HCT116 (cell line): Measurements from ENCODE around the gene CDKN2B-AS1. TPM values are rescaled to one million over a fixed set of nuclear protein-coding genes. Genes with fewer than 3 reads are reported as not detected.

Experiments used
- ATAC-seq: fragments of 200-7000 bp; cut with Tn5 transposase; 2 replicates; pipeline ENCODE4 v1.9.1; 2020; ENCODE audit warnings: mild to moderate bottlenecking, moderate library complexity
- BruUV-seq: library from RNA; stranded (reverse); fragments of 400-500 nt; replicated peaks from 2 replicates; lab custom pipeline; 2021; lab: Mats Ljungman, UMichigan
- CTCF ChIA-PET: fragments of 300-600 bp; sonication (Branson Sonifier 250); formaldehyde crosslinking; loops from one replicate; lab custom pipeline; 2021; ENCODE audit warnings: antibody characterized with exemption; lab: Charles Lee
- POLR2A ChIA-PET: fragments of 300-600, 350-600 bp; sonication (Branson Sonifier 250); formaldehyde crosslinking; loops from one replicate; lab custom pipeline; 2021; ENCODE audit warnings: antibody characterized with exemption; lab: Charles Lee
- RAD21 ChIA-PET, 2 experiments: fragments of 300-600 bp; sonication (Branson Sonifier 250); formaldehyde crosslinking; loops; one replicate each; lab custom pipeline; 2023; ENCODE audit warnings: low total read pairs in 2 of 2; ENCODE audit not compliant: uncharacterized antibody in 2 of 2, unreplicated experiment in 2 of 2, low non-redundant PET in 1 of 2; lab: Charles Lee
- DNase-seq: peaks from one replicate; pipeline ENCODE4 v3.0.0-alpha.2; 2010; ENCODE audit warnings: low read depth, low spot score
- H2AFZ ChIP-seq: fragments of 200-600 bp; shearing (Covaris generic), sonication (generic); 2 replicates; pipeline ENCODE4 v1.6.1; 2017; ENCODE audit warnings: low read depth, mixed run types, mixed read lengths, antibody characterized with exemption, low read length; ENCODE audit not compliant: poor library complexity, severe bottlenecking
- H3K27ac ChIP-seq: 2 replicates; pipeline ENCODE4 v1.5.1; 2012; ENCODE audit warnings: low read depth, low read length
- H3K27me3 ChIP-seq: fragments of 200-600 bp; sonication (generic); 2 replicates; pipeline ENCODE4 v1.6.1; 2016; ENCODE audit warnings: mixed run types, low read length, mixed read lengths; ENCODE audit not compliant: insufficient read depth
- H3K36me3 ChIP-seq, 2 experiments: fragments of 200-500 bp in 1 of 2; fragments of 200-600 bp in 1 of 2; sonication (Bioruptor generic) in 1 of 2; sonication (generic) in 1 of 2; 2 replicates each; pipeline versions ENCODE4 v1.5.1 to v1.6.1; 2014 to 2016; ENCODE audit warnings: low read length in 2 of 2, inconsistent platforms in 1 of 2, mixed read lengths in 1 of 2, mixed run types in 1 of 2; ENCODE audit not compliant: insufficient read depth in 2 of 2, control insufficient read depth in 1 of 2
- H3K4me1 ChIP-seq, 2 experiments: fragments of 200-600 bp in 1 of 2; sonication (generic) in 1 of 2; 2 replicates each; pipeline versions ENCODE4 v1.5.1 to v1.6.1; 2012 to 2017; ENCODE audit warnings: low read length in 2 of 2, inconsistent platforms in 1 of 2, mild to moderate bottlenecking in 1 of 2, mixed read lengths in 1 of 2, mixed run types in 1 of 2, moderate library complexity in 1 of 2; ENCODE audit not compliant: insufficient read depth in 2 of 2, control insufficient read depth in 1 of 2
- H3K4me2 ChIP-seq: fragments of 200-600 bp; sonication (generic); 2 replicates; pipeline ENCODE4 v1.6.1; 2017; ENCODE audit warnings: mixed run types, low read length, mixed read lengths
- H3K4me3 ChIP-seq, 2 experiments: fragments of 200-600 bp in 1 of 2; sonication (generic) in 1 of 2; replicated peaks in 1 of 2; 2 replicates each; pipeline ENCODE4 v1.5.1; 2011 to 2016; ENCODE audit warnings: low read length in 2 of 2, control low read depth in 1 of 2, low read depth in 1 of 2, mild to moderate bottlenecking in 1 of 2, mixed read lengths in 1 of 2, mixed run types in 1 of 2
- H3K79me2 ChIP-seq: fragments of 200-600 bp; sonication (generic); 2 replicates; pipeline ENCODE4 v1.6.1; 2017; ENCODE audit warnings: mild to moderate bottlenecking, mixed run types, low read length, moderate library complexity, mixed read lengths; ENCODE audit not compliant: insufficient read depth
- H3K9ac ChIP-seq: fragments of 200-600 bp; sonication (generic); 2 replicates; pipeline ENCODE4 v1.6.1; 2016; ENCODE audit warnings: low read length, mixed read lengths
- H3K9me2 ChIP-seq: fragments of 200-600 bp; sonication (generic), shearing (Covaris generic); 2 replicates; pipeline ENCODE4 v1.6.1; 2017; ENCODE audit warnings: mixed run types, mild to moderate bottlenecking, moderate library complexity; ENCODE audit not compliant: insufficient read depth
- H3K9me3 ChIP-seq, 2 experiments: fragments of 200-500 bp in 1 of 2; fragments of 200-600 bp in 1 of 2; sonication (Bioruptor generic) in 1 of 2; sonication (generic) in 1 of 2; 2 replicates each; pipeline ENCODE4 v1.6.1; 2014 to 2017; ENCODE audit warnings: low read length in 2 of 2, mixed read lengths in 2 of 2, inconsistent platforms in 1 of 2, low read depth in 1 of 2, mild to moderate bottlenecking in 1 of 2, mixed run types in 1 of 2, moderate library complexity in 1 of 2; ENCODE audit not compliant: control insufficient read depth in 1 of 2, insufficient read depth in 1 of 2
- H4K20me1 ChIP-seq: fragments of 200-600 bp; sonication (generic), shearing (Covaris generic); 2 replicates; pipeline ENCODE4 v1.6.1; 2017; ENCODE audit warnings: mixed run types, mild to moderate bottlenecking, moderate library complexity; ENCODE audit not compliant: insufficient read depth
- ATF3 ChIP-seq: IDR thresholded peaks from 2 replicates; pipeline ENCODE4 v1.6.1; 2012
- CBX3 ChIP-seq: IDR thresholded peaks from 2 replicates; pipeline ENCODE4 v1.6.1; 2012; ENCODE audit warnings: low read depth
- CTCF ChIP-seq, 3 experiments: fragments of 200-600 bp in 1 of 3; sonication (generic) in 1 of 3; IDR thresholded peaks in 2 of 3; conservative IDR thresholded peaks in 1 of 3; 2 replicates each; pipeline ENCODE4 v1.5.1; 2012 to 2017; ENCODE audit warnings: low read depth in 2 of 3, low read length in 2 of 3, antibody characterized with exemption in 1 of 3, borderline replicate concordance in 1 of 3, control low read depth in 1 of 3, mild to moderate bottlenecking in 1 of 3, mixed read lengths in 1 of 3, mixed run types in 1 of 3, moderate library complexity in 1 of 3; ENCODE audit not compliant: insufficient read depth in 1 of 3
- EGR1 ChIP-seq: IDR thresholded peaks from 2 replicates; pipeline ENCODE4 v1.6.1; 2012; ENCODE audit warnings: low read depth
- ELF1 ChIP-seq: IDR thresholded peaks from 2 replicates; pipeline ENCODE4 v1.6.1; 2012; ENCODE audit warnings: low read depth, borderline replicate concordance
- EZH2phosphoT487 ChIP-seq: fragments of 200-600 bp; IDR thresholded peaks from 2 replicates; pipeline ENCODE4 v1.6.1; 2018; ENCODE audit warnings: antibody characterized with exemption, borderline replicate concordance
- FOSL1 ChIP-seq: IDR thresholded peaks from 2 replicates; pipeline ENCODE4 v1.6.1; 2012; ENCODE audit warnings: low read depth
- JUND ChIP-seq: IDR thresholded peaks from 2 replicates; pipeline ENCODE4 v1.6.1; 2012
- MAX ChIP-seq: IDR thresholded peaks from 2 replicates; pipeline ENCODE4 v1.6.1; 2012
- POLR2A ChIP-seq: IDR thresholded peaks from 2 replicates; pipeline ENCODE4 v1.7.0; 2011; ENCODE audit warnings: borderline replicate concordance; ENCODE audit not compliant: insufficient read depth, insufficient read length; ENCODE audit errors: extremely low read depth
- POLR2AphosphoS5 ChIP-seq: IDR thresholded peaks from 2 replicates; pipeline ENCODE4 v1.6.1; 2011; ENCODE audit warnings: mild to moderate bottlenecking, low read depth, low read length, moderate library complexity
- RAD21 ChIP-seq: IDR thresholded peaks from 2 replicates; pipeline ENCODE4 v1.6.1; 2012; ENCODE audit warnings: low read depth, mild to moderate bottlenecking
- REST ChIP-seq: IDR thresholded peaks from 2 replicates; pipeline ENCODE4 v1.6.1; 2012; ENCODE audit warnings: low read depth
- SIN3A ChIP-seq: IDR thresholded peaks from 2 replicates; pipeline ENCODE4 v1.6.1; 2012; ENCODE audit warnings: low read depth
- TCF7L2 ChIP-seq: IDR thresholded peaks from 2 replicates; pipeline ENCODE4 v1.7.0; 2011; ENCODE audit warnings: borderline replicate concordance, inconsistent platforms; ENCODE audit not compliant: insufficient read depth, insufficient read length; ENCODE audit errors: extremely low read depth
- YY1 ChIP-seq: IDR thresholded peaks from 2 replicates; pipeline ENCODE4 v1.6.1; 2011; ENCODE audit warnings: low read length, low read depth, moderate library complexity, mild to moderate bottlenecking; ENCODE audit not compliant: insufficient replicate concordance; ENCODE audit errors: extremely low read depth
- ZBTB33 ChIP-seq: IDR thresholded peaks from 2 replicates; pipeline ENCODE4 v1.6.1; 2011; ENCODE audit warnings: mild to moderate bottlenecking, low read length, moderate library complexity; ENCODE audit not compliant: insufficient replicate concordance; ENCODE audit errors: extremely low read depth
- ZNF274 ChIP-seq: fragments of 200-500 bp; sonication (Bioruptor generic); IDR thresholded peaks from 2 replicates; pipeline ENCODE4 v1.6.1; 2014; ENCODE audit warnings: mild to moderate bottlenecking, low read depth, low read length, inconsistent platforms
- intact Hi-C: fragments of 100-400 bp; cut with micrococcal nuclease; formaldehyde crosslinking; loops from 2 replicates; pipeline ENCODE4 v1.10.0; 2022
- total RNA-seq: library from RNA; stranded (reverse); gene quantifications from one replicate; pipeline ENCODE4 v1.2.1, GENCODE V29; 2021; ENCODE audit not compliant: unreplicated experiment

The CDKN2B-AS1 gene
- total RNA-seq, 1 experiment from 2014 or later: 1.7 TPM

- no peaks in the 10 kb centered on the region for H4K20me1 ChIP-seq
- no TSS peak for BruUV-seq
- no peak overlapping the region for H3K27ac ChIP-seq
- ChIA-PET CTCF (interaction anchor here (0.6 to 2.6 kb wide), 24 partner anchors 10 to 349 kb away, joined by 3 to 22 read pairs (median 3); partner anchors contain the start of genes CDKN2B and CDKN2B-AS1), POLR2A (interaction anchor here (1.0 to 1.7 kb wide), 2 partner anchors 22 to 111 kb away, joined by 3 to 8 read pairs; partner anchors contain the start of gene CDKN2B), RAD21 (interaction anchor here (0.6 to 1.4 kb wide), 3 partner anchors 35 to 111 kb away, joined by 3 to 6 read pairs (median 3); partner anchors contain the start of gene CDKN2B (in 2 of the 2))
- H3K4me1 ChIP-seq: peaks cover 2 to 10% of the 10 kb centered on the region in 2 experiments; a peak in 1 of 4 replicates
- H3K36me3 ChIP-seq: no peaks in the 10 kb centered on the region
- ATAC-seq (peak; percentile 87), DNase-seq (no peak)
- no peak overlapping the region for H3K9ac ChIP-seq
- no peaks in the 10 kb centered on the region for H3K79me2 ChIP-seq
- no peak overlapping the region for H3K4me3 ChIP-seq
- H3K9me2 ChIP-seq: no peaks in the 10 kb centered on the region
- no peaks in the 10 kb centered on the region for H3K9me3 ChIP-seq
- H2AFZ ChIP-seq: no peak overlapping the region
- H3K4me2 ChIP-seq: no peak overlapping the region
- H3K27me3 ChIP-seq: no peaks in the 10 kb centered on the region
- intact Hi-C loops: loop anchor here (2.0 to 5.0 kb wide), 4 partner anchors 17 to 305 kb away; partner anchors contain the start of gene CDKN2B
- TF ChIP-seq ELF1: no peak
- TF ChIP-seq TCF7L2: no peak
- TF ChIP-seq RAD21: peak; percentile 87
- TF ChIP-seq FOSL1: no peak
- no peak for TF ChIP-seq ZNF274
- no peak for TF ChIP-seq YY1
- no peak for TF ChIP-seq ATF3
- TF ChIP-seq POLR2AphosphoS5: no peak
- no peak for TF ChIP-seq MAX
- TF ChIP-seq POLR2A: no peak
- TF ChIP-seq JUND: no peak
- no peak for TF ChIP-seq ZBTB33
- no peak for TF ChIP-seq EGR1
- TF ChIP-seq EZH2phosphoT487: no peak
- no peak for TF ChIP-seq REST
- peak; percentile 61 to 68 (median 65) for TF ChIP-seq CTCF (IDR thresholded peaks at IDR 0.05 in 2 of 3, conservative IDR thresholded peaks at IDR 0.05 in 1 of 3; ENCODE audit: borderline replicate concordance in 1 of 3, insufficient read depth in 1 of 3, low read depth in 2 of 3, low read length in 2 of 3)
- TF ChIP-seq CBX3: peak; percentile 47; the same call in 1 of the 2 replicates
- TF ChIP-seq SIN3A: no peak
Measured at GRCh38 chr9:22119522-22120158, 125.0 kb downstream of the CDKN2B-AS1 start.
